HS-5 (cell line): ENCODE data around the gene PTPN1.
"Not testable (repeated sequence)": the region's sequence is repeated elsewhere in the genome, so short reads cannot be mapped to it uniquely, and the experiment has no call there.

Experiments used
- DNase-seq: peaks from one replicate; pipeline ENCODE4 v3.0.0-alpha.2; 2012; ENCODE audit warnings: low read depth

Gene PTPN1

GRCh38 chr20:50532221-50532620 lies 22.0 kb downstream of the PTPN1 start:
- no peak for DNase-seq

- no peak for DNase-seq
These were observed 22.9 kb downstream of the PTPN1 start for GRCh38 chr20:50533061-50533460.

- DNase-seq, result no peak
These were observed 23.3 kb downstream of the PTPN1 start for GRCh38 chr20:50533464-50533863.

GRCh38 chr20:50534567-50534966 lies 24.4 kb downstream of the PTPN1 start:
- DNase-seq, result peak; percentile 81

GRCh38 chr20:50535162-50535561 lies 25.0 kb downstream of the PTPN1 start:
- no peak for DNase-seq

- DNase-seq, result no peak
These were observed 26.1 kb downstream of the PTPN1 start for GRCh38 chr20:50536333-50536732.

- DNase-seq, result no peak
These were observed 27.5 kb downstream of the PTPN1 start for GRCh38 chr20:50537546-50538201.

GRCh38 chr20:50538276-50538675 lies 28.1 kb downstream of the PTPN1 start:
- DNase-seq, result no peak

- not testable (repeated sequence) for DNase-seq
These were observed 29.6 kb downstream of the PTPN1 start for GRCh38 chr20:50539798-50540197.

- peak; percentile 100 for DNase-seq
These were observed 30.7 kb downstream of the PTPN1 start for GRCh38 chr20:50540620-50541605.

- no peak for DNase-seq
These were observed 31.4 kb downstream of the PTPN1 start for GRCh38 chr20:50541606-50542041.

- no peak for DNase-seq
These were observed 33.1 kb downstream of the PTPN1 start for GRCh38 chr20:50543326-50543725.

- no peak for DNase-seq
These were observed 34.9 kb downstream of the PTPN1 start for GRCh38 chr20:50545126-50545525.

- no peak for DNase-seq
These were observed 36.6 kb downstream of the PTPN1 start for GRCh38 chr20:50546729-50547314.

GRCh38 chr20:50547964-50548363 lies 37.8 kb downstream of the PTPN1 start:
- DNase-seq, result no peak

- DNase-seq, result no peak
These were observed 38.2 kb downstream of the PTPN1 start for GRCh38 chr20:50548396-50548795.

GRCh38 chr20:50550531-50550930 lies 40.3 kb downstream of the PTPN1 start:
- DNase-seq, result no peak

- DNase-seq, result no peak
These were observed 41.1 kb downstream of the PTPN1 start for GRCh38 chr20:50551288-50551687.

- no peak for DNase-seq
These were observed 42.8 kb downstream of the PTPN1 start for GRCh38 chr20:50552979-50553378.

- DNase-seq, result no peak
These were observed 44.8 kb downstream of the PTPN1 start for GRCh38 chr20:50554694-50555579.

GRCh38 chr20:50555662-50556061 lies 45.5 kb downstream of the PTPN1 start:
- DNase-seq, result no peak
